Midbrain (tissue), 1 donor: ENCODE data around the gene HEPACAM2.

Source experiments
- DNase-seq: peaks from one replicate; lab custom pipeline; 2025; lab: John Stamatoyannopoulos, UW

HEPACAM2 gene

DNA sequence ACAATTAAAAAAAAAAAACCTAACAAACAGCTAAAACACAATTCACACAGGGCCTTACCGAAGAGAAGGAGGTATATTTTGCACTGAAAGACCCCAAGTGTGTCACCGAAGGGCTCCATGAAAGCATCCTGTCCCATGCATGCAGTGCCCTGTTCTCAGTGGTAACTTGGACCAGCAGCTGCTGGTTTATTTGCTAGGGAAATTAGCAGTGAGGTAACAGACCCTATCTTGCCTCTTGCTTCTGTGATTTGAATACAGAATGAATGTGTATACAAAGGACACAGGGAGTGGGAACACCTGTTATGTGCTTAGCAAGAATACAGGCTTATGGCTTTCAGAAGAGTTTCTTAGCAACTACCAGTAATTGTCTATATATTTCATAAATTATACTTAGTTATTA, at the start of gene HEPACAM2:
Gene HEPACAM2, minus strand, starts transcription at position 160 of the 400 bp plus-strand sequence.
- no peak for DNase-seq

DNA sequence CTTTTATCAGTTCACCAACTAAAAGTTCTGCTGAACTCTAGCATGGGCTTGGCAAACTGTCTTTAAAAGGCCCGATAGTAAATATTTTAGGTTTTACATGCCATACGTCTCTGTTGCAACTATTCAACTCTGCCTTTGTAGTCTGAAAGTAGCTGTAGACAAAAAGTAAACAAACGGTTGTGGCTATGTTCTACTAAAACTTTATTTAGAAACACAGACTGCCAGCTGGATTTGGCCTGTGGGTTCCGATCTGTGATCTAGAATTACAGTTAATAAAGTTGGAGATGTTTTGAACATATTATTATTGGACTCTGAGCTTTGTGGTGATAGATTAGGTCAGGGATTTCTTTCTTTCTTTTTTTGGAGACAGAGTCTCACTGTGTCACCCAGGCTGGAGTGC, 39.0 kb upstream of the HEPACAM2 start:
- DNase-seq: no peak

DNA sequence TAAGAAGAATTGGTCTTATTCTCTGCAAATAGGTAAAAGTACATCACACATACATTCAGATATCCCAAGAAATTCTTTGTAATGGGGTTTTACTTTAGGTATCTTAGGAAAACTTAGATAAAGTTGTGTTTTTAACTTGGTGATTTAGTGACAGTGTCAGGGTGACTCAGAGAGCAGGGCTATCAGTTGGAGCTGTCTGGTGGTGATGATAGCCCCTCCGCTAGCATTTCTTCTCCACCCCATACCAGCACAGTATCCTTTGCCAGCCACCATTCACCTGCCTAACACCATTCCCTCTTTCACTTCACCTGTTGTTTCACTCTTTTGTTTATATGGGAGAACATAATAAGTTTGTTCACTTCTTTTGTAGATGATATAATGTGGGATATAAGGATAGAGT, 36.3 kb upstream of the HEPACAM2 start:
- no peak for DNase-seq

DNA sequence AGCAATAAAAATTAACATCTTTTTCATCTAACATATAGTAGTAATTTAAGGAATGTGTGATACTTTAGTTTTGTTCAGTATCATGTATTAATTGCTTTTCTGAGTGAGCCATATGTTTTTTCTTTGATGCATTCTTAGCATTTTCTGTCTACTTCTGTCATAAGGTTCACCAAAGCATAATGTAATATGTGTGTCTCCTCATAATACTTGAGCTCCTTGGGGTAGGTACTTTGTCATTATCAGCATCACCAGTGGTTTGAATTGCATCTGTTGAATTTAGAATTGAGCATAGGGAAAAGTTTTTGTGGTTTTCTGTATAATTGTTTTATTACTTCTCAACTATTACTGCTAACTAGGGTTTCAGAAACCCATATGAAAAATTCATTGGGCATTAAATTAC, 32.4 kb upstream of the HEPACAM2 start:
- no peak for DNase-seq

DNA sequence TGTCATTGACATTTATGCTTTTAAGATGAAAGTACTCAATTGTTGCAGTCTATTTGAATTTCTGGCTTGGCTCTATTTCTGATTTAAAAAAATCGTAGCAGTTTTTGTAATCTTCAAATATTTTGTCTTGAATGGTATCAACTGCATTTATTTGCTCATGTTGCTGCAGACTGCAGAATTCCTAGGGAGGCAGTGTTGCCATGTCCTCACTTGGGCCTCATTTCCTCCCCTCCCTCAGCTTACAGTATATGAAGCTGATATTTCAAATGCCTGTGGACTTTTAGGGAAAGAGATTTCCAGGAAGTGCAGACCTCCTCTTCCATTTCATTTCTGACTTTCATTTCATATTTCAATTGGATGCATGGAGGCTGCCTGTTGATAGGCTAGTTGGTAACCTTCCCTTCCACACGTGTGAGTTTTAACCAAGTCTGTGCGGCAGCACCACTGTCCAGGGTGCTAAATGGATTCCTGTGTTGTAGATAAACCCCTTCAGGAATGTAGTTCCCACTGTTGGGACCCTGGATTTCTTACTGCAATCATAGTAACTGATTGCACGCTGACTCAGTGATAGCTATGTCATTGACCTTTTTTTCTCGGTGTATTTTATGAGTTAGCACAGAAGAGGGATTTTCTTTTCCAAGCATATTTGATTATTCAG, 23.4 kb upstream of the HEPACAM2 start:
- no peak for DNase-seq

DNA sequence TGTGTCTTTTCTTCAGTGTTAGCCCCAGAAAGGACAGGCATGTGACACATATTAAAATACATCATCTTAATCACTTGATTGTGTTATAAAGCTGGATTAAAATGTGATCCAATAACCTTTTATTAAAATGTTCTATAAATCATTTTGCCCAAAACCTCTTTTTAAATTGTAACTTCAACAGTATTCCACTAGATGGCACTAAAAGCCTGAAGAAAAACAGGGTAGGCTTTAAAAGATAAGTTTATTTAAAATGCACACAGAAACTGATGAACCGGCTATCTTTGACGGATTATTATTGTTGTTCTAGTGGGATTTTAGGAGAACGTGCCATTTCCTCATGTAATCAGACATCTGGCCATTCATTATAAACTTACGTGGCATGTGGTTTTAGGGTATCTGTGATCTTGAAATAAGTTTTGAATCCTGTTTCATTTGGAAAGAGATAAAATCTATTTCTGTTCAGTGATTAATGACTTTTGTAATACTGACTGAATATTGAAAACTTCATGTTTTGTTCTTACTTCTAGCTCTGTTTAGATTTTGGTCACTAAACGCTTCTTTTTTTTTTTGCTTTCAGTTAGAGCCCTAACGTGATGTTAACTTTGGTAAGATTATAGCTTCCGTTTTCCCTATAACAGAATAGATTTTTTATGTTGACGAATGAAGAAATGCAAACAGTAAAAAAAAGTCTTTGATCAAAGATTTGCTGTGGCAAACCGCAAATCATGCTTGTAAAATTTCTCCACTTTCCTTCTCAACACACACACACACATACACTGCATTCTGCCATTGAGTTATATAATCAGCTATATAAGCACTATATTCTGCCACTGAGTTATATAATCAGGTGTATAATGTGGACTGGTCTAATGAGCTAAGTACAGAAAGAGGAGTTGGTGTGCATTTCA, 19.5 kb upstream of the HEPACAM2 start:
- peak; percentile 40 for DNase-seq

DNA sequence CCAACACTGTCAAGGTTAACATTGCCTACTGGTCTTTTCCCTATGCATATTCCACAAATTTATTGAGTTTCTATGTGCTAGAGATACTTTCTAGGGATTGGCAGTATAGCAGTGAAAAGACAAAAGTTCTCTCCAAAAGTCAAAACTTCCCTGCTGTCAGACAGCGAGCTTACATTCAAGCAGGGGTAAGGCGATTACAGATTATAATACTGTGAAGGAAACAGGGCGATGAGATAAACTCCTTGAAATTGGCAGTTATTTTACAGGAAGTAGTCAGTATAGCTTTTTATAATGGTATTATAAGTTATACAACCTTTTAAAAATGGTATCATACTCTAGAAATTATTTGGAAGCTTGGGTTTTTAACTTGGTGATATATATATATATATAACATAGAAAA, 15.8 kb upstream of the HEPACAM2 start:
- no peak for DNase-seq

DNA sequence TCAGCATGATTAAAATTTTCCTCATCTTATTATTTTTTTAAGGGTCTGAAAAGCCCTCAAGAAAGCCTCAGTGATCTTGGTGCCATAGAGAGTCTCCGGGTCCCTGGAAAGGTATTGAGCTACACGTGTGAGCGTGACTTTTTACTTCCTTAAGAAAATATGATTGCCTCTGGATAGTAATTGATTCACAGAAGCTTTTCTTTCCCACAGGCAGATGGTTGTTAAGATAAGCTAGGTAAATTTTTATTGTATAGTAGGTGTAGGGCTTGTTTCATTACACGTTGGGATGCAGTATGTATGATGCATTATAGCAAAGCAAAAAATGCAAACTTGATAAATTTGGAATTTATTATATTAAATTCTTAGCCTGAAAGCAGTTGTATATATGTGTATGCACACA, 13.6 kb upstream of the HEPACAM2 start:
- DNase-seq: no peak

DNA sequence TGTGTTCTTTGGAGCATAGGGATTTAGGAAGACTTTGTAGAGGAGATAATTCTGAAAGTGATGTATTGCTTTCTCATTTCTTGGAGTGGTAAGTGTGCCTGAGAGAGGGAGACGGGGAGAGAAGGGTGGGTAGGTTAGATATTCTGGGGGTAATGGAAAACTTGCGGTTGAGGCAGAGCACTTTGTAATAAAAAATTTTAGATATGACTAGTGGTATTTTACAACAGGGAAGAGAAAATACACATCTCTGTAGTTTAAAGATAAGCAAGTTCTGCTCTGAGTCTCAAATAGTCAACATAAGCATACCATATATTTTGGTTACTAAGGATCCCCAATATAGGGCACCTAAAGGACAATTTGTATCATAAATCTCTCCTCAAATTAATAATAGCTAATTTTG, 12.5 kb upstream of the HEPACAM2 start:
- DNase-seq: no peak

DNA sequence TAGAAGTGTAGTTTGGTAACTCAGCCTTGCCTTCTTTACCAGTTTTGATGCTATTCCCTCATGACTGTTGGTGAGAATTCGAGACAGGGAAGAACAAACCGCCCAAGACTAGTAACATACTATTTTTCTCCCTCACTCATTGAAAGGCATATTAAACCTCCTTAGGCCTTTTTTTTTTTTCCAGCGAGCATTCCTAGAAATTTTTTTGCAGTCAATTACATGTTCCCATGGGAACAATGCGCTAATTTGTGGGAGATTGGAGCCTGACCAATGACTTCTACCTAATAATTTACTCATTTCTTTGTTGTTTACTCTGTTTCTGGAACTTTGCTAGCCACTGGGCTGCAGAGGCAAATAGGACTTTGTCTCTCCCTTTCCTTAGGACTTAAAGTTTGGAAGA, 11.9 kb upstream of the HEPACAM2 start:
- no peak for DNase-seq

DNA sequence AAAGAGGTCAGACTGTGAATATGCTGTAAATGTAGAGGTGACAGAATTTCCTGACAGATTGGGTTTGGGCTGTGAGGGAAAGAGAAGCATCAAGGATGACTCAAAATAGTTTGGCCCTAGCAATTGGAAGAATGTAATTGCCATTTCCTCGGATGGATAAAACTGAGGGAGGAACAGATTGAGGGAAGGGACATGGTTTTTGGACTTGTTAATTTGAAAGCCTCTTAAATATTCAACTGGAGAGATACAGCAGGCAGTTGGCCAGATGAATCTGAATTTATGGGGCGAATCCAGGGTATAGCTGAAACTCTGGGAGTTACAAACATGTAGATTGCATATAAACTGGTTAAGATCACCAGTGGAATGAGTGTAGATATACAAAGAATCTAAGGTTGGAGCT, 9.3 kb upstream of the HEPACAM2 start:
- no peak for DNase-seq

DNA sequence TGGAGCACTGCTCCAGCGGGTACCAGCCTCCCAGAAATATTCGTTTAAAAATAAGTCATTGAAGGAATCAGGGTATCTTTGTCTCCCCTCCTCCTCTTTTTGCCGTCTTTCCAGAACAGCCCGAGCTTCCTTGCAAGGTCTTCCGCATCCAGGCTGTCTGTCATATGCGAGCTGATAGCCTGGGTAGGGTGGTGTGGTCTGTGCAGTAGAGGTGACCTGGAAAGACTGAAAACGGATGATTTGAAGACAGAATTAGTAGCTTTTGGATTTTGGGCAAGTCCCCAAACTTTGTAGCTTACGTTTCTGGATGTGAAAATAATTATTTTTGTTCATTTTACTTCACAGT, 6.4 kb upstream of the HEPACAM2 start:
- DNase-seq: no peak

DNA sequence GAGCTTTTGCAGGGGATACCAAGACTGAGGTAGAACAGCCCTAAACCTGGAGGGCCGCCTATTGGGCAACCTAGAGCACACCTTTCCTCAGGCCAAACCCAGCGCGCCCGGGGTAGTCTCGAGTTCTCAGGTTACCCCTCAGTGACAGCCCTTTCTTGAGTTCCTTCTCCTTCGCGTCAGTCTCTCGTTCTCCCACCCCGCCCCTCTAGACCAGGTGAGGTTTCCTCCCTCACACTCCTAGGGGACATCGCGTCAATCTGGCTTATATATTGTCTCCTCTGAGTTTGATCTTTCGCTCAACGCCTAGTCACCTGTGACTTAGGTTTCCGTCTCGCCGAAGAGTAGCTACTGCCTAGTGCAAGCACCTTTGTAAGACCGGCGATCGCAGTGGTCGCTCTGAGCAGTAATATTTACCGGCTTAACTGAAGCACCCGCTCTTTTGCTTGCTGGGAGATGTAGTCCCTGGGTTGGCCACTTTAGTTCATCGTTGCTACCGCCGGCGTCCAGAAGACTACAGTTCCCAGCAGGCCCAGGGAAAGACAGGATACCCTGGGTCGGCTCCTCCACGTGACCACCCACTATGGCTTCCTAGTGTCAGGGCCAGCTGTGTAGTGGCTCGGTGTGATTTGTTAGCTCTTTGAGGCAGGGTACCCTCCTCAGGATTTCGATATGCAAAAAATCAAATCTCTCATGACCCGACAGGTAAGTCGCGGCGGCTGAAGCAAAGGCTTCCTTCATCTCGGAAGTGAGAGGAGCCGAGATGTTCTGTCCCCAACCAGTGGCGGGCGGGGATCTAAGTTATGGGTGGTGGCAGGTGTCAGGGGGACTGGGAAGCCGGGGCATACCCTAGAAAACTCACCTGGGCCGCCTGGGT, 5.8 kb upstream of the HEPACAM2 start, which contains the start of gene VPS50:
Gene VPS50, plus strand, starts transcription at position 568 of the 874 bp plus-strand sequence. Its CDS starts 102 bp downstream, at position 670.
- peak; percentile 98 for DNase-seq

DNA sequence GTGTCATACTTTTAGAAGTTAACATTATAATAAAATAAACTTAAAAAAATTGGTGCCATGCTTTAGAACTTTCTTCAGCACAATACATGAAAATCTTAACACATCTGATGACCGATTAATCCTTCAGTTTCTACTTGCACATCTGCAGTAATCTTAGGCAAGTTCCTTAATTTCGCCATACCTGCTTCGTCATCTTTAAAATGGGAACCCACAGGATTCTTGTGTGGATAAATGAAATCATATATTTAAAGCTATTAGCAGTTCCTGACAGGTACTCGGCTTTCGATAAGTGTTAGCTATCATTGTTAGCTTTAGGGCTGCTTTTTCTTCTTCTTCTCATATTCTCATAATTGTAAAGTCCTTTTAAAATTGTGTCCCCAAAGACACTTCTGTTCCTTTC, 5.0 kb upstream of the HEPACAM2 start:
- DNase-seq: no peak

DNA sequence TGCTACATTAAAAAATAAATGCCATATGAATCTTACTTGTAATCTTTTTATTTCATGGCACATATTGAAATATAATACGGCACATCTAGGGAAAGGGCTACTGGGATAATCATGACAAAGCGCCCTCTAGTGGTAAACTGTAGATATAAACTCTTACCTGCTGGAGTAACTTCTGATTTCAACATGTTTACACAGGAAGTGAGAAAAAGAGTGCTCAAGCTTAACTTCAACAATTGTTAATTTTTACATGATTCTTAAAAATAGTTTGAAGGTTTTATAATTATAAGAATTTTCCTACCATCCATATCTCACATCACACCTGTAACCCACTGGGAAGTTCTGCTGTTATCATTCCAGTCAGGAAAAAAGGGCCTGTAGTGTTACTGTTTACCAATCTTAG, 2.0 kb upstream of the HEPACAM2 start:
- DNase-seq: peak; percentile 34

DNA sequence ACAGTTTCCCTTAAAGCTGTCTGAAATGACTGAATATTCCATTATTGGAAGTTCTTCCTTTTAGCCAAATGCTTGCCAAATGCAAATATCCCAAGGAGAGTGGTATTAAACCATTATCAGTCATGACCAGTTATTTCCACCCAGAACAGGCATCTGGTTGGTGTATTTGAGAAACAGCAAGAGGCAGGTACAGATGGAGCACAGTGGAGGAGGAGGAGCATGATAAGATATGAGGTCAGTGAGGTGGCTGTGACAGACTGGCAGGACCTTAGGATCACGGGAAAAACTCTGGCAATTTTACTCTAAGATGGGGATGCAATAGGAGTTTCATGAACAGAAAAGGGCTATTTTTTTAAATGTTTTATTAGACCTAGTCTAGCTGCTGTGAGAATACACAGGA, 6.4 kb downstream of the HEPACAM2 start:
- DNase-seq: no peak

DNA sequence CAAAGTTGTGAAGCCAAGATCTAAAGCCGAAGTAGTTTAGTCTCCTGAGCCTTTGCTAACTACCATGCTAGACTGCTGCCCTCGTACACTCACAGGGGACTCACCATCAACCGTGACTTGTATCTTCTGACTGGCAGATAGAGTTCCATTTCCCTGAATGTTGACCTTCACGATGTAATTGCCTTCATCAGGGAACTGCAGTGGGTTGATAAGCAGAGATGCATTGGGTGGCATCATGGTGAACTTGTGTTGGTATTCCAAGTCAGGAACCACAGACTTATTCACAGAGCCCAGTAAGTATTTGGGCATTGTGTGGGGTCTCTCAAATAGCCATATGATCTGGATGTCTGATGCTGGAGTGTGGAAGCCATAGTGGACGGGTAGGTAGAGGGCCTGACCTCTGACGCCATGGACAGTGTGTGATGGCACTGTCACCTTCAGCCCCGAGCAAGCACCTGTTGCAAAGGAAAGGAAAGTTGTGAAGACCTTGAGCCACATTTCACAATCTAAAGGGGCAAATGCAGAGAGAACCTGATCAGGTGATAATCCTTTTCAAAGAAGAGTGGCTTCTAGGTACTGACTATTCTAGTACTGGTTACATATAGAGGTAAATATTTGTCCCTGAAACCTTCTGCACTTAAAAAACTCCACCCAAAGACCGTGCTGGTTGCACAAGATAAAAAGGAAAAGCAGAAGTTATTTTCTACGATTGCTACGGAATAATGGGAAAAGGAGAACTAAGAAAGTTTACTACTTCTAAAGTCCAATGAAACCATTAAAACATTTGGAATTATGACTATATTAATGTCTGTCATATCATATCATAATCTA, 7.1 kb downstream of the HEPACAM2 start:
- no peak for DNase-seq

DNA sequence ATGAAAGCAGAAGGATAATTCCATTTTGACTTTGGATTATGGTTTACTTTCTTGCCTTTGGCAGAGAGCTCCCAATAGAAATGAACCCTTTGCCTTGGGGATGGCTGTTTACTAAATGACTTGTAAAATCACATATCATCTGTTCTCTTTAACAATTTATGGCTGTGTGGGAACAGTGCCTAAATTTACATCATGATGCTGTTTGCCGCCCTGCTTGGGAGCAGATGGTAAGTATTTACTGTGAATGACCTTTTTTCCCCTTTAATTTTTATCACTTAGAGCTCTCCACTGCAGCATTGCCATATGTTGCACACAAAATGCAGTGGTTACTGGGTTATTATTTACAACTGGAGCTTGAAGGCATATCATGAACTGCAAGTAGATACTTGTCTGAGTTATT, 13.4 kb downstream of the HEPACAM2 start:
- DNase-seq: no peak

DNA sequence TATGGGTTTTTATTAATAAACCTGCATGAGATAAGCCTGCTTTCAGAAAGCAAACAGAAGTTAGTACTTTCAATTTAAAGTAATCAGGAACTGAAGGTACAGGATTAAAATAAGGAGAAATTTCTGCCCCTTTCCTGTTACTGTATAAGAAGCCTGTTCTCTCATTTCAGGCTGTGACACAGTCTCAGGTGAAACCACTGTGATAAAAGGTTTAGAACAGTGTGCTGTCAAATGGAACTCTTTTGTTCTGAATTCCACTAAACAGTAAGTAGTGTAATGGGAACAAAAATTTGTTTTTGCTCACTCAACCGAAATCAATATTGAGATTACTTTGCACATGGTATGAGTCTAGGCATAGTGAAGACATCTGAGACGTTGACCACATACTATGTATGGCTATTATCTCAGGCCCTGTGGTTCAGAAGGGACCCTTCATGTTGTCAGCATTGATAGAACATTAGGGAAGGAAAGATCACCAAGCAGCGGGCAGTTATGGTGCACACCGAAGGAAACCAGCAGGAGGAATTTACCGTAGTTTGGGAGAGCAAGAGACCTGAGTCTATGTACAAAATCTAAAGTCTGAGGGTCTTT, 14.9 kb downstream of the HEPACAM2 start:
- no peak for DNase-seq

DNA sequence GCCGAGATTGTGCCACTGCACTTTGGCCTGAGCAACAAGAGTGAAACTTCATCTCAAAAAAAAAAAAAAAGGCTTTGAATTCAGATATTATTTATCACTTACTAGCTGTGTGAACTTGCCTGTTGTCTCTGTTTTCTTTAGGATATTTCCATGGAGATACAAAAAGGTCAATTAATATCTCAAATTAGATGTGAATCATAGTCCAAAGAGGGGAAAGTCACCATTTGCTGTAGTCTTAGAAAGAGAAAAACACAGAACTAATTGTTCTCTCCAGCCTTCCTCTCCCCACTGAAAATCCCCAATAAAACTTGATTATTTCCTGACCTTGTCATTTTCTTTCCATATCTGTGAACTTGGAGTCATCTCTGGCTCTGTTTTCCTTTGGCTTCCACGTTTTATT, 21.2 kb downstream of the HEPACAM2 start:
- DNase-seq: no peak

DNA sequence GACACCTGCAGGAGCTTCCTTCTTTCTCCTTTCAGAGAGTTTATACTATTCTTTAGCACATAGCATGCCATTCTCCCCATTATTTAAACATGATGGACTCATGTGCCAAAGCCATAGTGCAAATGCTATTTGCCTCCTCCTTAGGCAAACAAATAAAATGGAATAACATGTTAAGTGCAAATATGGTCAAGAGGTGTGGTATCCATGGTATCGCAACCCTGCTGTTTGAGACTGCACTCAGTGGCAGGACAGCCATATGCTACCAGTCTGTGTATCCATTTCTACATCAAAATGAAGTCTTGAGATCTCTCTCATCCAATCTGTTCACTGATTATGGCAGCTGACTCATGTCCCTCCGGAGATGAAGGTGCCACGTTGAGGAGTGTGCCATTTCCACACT, 22.8 kb downstream of the HEPACAM2 start:
- DNase-seq: no peak
